ENCODE results near the gene RPTOR. TPM values are rescaled to one million over a fixed set of nuclear protein-coding genes. Genes with fewer than 3 reads are reported as not detected.

The RPTOR gene
- total RNA-seq, 1 experiment from 2014 or later = 25.1 TPM

DNA sequence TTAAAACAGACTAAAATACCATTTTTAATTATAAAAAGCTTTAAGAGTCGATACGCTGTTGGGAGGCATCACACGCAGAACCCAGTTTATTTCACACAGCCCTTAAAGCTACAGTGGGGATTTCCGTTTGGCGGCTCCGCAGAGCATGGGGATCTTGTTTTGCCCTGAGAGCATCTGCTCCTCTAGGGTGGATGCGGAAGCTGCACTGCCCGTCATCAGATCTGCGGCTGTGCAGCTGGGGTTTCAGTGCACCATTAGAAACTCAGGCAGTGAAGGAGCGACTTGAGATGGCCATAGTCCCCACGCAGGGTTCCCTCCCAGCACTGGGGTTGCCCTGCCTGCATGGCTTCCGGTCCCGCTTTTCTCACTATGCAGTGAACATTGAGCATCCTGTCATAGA lies 384.8 kb downstream of the RPTOR start:
- no peaks in the 10 kb centered on the region for H4K20me1 ChIP-seq (ENCODE audit: control insufficient read depth, insufficient read depth, insufficient read length)
- H2BK5ac ChIP-seq (ENCODE audit: insufficient read length, low read length) = no peak overlapping the region
- no peak for DNase-seq
- no peak overlapping the region for H3K14ac ChIP-seq (ENCODE audit: insufficient read depth, low read length)
- Mint-ChIP-seq H3K27me3 (ENCODE audit: low read depth) (peaks cover 87% of the 10 kb centered on the region), H3K9me3 (no peaks in the 10 kb centered on the region), H3K4me3 (no peak overlapping the region), H3K4me1 (peaks cover 26 to 28% of the 10 kb centered on the region in 2 experiments), H3K27ac (no peak overlapping the region), H3K36me3 (ENCODE audit: insufficient read depth in 1 of 3, low read depth in 3 of 3) (peaks cover 0 to 10% (median 4%) of the 10 kb centered on the region in 3 experiments; a peak in 5 of 7 replicates)
- H4K5ac ChIP-seq (ENCODE audit: insufficient read length, low read depth, low read length) = no peak overlapping the region
- H3K9me3 ChIP-seq (ENCODE audit: control insufficient read depth, low read depth, low read length) = no peaks in the 10 kb centered on the region
- H3K23ac ChIP-seq (ENCODE audit: insufficient read length, low read depth, low read length) = no peak overlapping the region
- no peak overlapping the region for H2AK5ac ChIP-seq (ENCODE audit: insufficient read length, low read length)
- H4K8ac ChIP-seq (replicated peaks; ENCODE audit: insufficient read length, low read depth, low read length) = no peak overlapping the region
- H3K18ac ChIP-seq (ENCODE audit: insufficient read length, low read depth, low read length) = no peak overlapping the region
- no peak overlapping the region for H3T11ph ChIP-seq (ENCODE audit: low read length)
- no peak overlapping the region for H3K4me2 ChIP-seq (ENCODE audit: insufficient read depth, insufficient read length, low read length)
- H2BK12ac ChIP-seq (ENCODE audit: insufficient read length, low read depth, low read length) = no peak overlapping the region
- no peak overlapping the region for H3K4ac ChIP-seq (ENCODE audit: low read depth, low read length)
- WGBS (ENCODE audit: extremely low coverage, insufficient read length, low lambda C conversion rate) = no CpG with 5 or more reads among the region's 13 CpGs
- H3K9ac ChIP-seq (ENCODE audit: extremely low read depth, insufficient read length, low read length) = no peak overlapping the region
- no peaks in the 10 kb centered on the region; the same call in 1 of the 2 replicates for H3K27me3 ChIP-seq (ENCODE audit: insufficient read depth, low read length)
- no peak overlapping the region for H2AFZ ChIP-seq (ENCODE audit: low read length)
- H3K79me1 ChIP-seq (ENCODE audit: insufficient read depth, low read depth, low read length, poor library complexity, severe bottlenecking) = no peaks in the 10 kb centered on the region
- no peak overlapping the region for H2BK15ac ChIP-seq (ENCODE audit: low read depth, low read length)
- H3K27ac ChIP-seq (ENCODE audit: insufficient read length, low read depth, low read length) = no peak overlapping the region
- no peak overlapping the region for H4K91ac ChIP-seq (ENCODE audit: insufficient read length, low read depth, low read length)
- H2BK20ac ChIP-seq (ENCODE audit: low read depth, low read length, poor library complexity, severe bottlenecking) = no peak overlapping the region
- H3K23me2 ChIP-seq (ENCODE audit: insufficient read length, low read depth, low read length, poor library complexity, severe bottlenecking) = no peaks in the 10 kb centered on the region
- TF ChIP-seq, protein P1, sequence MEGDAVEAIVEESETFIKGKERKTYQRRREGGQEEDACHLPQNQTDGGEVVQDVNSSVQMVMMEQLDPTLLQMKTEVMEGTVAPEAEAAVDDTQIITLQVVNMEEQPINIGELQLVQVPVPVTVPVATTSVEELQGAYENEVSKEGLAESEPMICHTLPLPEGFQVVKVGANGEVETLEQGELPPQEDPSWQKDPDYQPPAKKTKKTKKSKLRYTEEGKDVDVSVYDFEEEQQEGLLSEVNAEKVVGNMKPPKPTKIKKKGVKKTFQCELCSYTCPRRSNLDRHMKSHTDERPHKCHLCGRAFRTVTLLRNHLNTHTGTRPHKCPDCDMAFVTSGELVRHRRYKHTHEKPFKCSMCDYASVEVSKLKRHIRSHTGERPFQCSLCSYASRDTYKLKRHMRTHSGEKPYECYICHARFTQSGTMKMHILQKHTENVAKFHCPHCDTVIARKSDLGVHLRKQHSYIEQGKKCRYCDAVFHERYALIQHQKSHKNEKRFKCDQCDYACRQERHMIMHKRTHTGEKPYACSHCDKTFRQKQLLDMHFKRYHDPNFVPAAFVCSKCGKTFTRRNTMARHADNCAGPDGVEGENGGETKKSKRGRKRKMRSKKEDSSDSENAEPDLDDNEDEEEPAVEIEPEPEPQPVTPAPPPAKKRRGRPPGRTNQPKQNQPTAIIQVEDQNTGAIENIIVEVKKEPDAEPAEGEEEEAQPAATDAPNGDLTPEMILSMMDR (conservative IDR thresholded peaks at IDR 0.05) = no peak
- H2BK120ac ChIP-seq (ENCODE audit: low read depth, low read length, poor library complexity, severe bottlenecking) = no peak overlapping the region
- no peak overlapping the region for H3K56ac ChIP-seq (ENCODE audit: insufficient read length, low read depth, low read length)
- no peaks in the 10 kb centered on the region for H3K4me1 ChIP-seq (ENCODE audit: insufficient read depth, low read length)
- H3K79me2 ChIP-seq (ENCODE audit: insufficient read depth, low read length) = no peaks in the 10 kb centered on the region

Measured in H9 (cell line).